Bronchial epithelial cell (primary cell): ENCODE results near the gene KARS1. TPM values are rescaled to one million over a fixed set of nuclear protein-coding genes. Genes with fewer than 3 reads are reported as not detected.

ENCODE experiments used
- DNase-seq: peaks from one replicate; pipeline ENCODE4 v3.0.0-alpha.2; 2010; ENCODE audit warnings: low read depth
- FAIRE-seq: peaks from 2 replicates; lab custom pipeline; 2011; peaks lifted over from hg19 to GRCh38; lab: Jason Lieb, UNC
- H3K27me3 ChIP-seq: 2 replicates; pipeline ENCODE4 v1.5.1; 2011; ENCODE audit warnings: low read length; ENCODE audit not compliant: control insufficient read depth, insufficient read depth
- H3K36me3 ChIP-seq: 2 replicates; pipeline ENCODE4 v1.5.1; 2011; ENCODE audit warnings: low read length; ENCODE audit not compliant: control insufficient read depth, insufficient read depth
- H3K4me3 ChIP-seq: 2 replicates; pipeline ENCODE4 v1.5.1; 2011; ENCODE audit warnings: mild to moderate bottlenecking, low read depth, low read length, control low read depth
- CTCF ChIP-seq: IDR thresholded peaks from 2 replicates; pipeline ENCODE4 v1.5.1; 2011; ENCODE audit warnings: mild to moderate bottlenecking, moderate library complexity, low read length, control low read depth, inconsistent platforms; ENCODE audit not compliant: insufficient read depth, severe bottlenecking
- total RNA-seq: library from RNA; depleted of rRNA; stranded (reverse); fragments of >200 nt; gene quantifications from 2 replicates; pipeline ENCODE4 v1.2.1, GENCODE V29; 2014

KARS1 gene
- total RNA-seq, 1 donor from 2014 or later, result 210 TPM

GRCh38 chr16:75590920-75591843, 56.3 kb downstream of the KARS1 start:
- peak; percentile 20 for DNase-seq
- no peak for TF ChIP-seq CTCF
- no peaks in the 10 kb centered on the region for H3K36me3 ChIP-seq
- no peaks in the 10 kb centered on the region for H3K27me3 ChIP-seq
- no peak overlapping the region for H3K4me3 ChIP-seq
- FAIRE-seq, result no peak

- FAIRE-seq (no peak), DNase-seq (no peak)
- TF ChIP-seq CTCF, result no peak
- Histone ChIP-seq H3K27me3 (no peaks in the 10 kb centered on the region), H3K36me3 (no peaks in the 10 kb centered on the region), H3K4me3 (no peak overlapping the region)
These were observed 58.2 kb downstream of the KARS1 start for GRCh38 chr16:75589306-75589705.

GRCh38 chr16:75588716-75589115, 58.7 kb downstream of the KARS1 start:
- Histone ChIP-seq H3K4me3 (no peak overlapping the region), H3K27me3 (no peaks in the 10 kb centered on the region), H3K36me3 (no peaks in the 10 kb centered on the region)
- FAIRE-seq (no peak), DNase-seq (no peak)
- no peak for TF ChIP-seq CTCF

- Histone ChIP-seq H3K36me3 (no peaks in the 10 kb centered on the region), H3K4me3 (no peak overlapping the region), H3K27me3 (no peaks in the 10 kb centered on the region)
- TF ChIP-seq CTCF, result no peak
- FAIRE-seq (no peak), DNase-seq (no peak)
These were observed 63.4 kb downstream of the KARS1 start for GRCh38 chr16:75584108-75584507.

- H3K36me3 ChIP-seq, result no peaks in the 10 kb centered on the region
- FAIRE-seq, result no peak
- no peak for DNase-seq
- no peak overlapping the region for H3K4me3 ChIP-seq
- no peak for TF ChIP-seq CTCF
- no peaks in the 10 kb centered on the region for H3K27me3 ChIP-seq
These were observed 68.1 kb downstream of the KARS1 start for GRCh38 chr16:75579281-75579834.

- no peaks in the 10 kb centered on the region for H3K27me3 ChIP-seq
- no peak for TF ChIP-seq CTCF
- FAIRE-seq, result no peak
These were observed 68.7 kb downstream of the KARS1 start for GRCh38 chr16:75578725-75579124.

More at GRCh38 chr16:75578725-75579124, 68.7 kb downstream of the KARS1 start:
- no peak for DNase-seq
- Histone ChIP-seq H3K36me3 (peaks cover 2% of the 10 kb centered on the region), H3K4me3 (no peak overlapping the region)
